ENCODE data around the gene ZWILCH.

ZWILCH gene

DNA sequence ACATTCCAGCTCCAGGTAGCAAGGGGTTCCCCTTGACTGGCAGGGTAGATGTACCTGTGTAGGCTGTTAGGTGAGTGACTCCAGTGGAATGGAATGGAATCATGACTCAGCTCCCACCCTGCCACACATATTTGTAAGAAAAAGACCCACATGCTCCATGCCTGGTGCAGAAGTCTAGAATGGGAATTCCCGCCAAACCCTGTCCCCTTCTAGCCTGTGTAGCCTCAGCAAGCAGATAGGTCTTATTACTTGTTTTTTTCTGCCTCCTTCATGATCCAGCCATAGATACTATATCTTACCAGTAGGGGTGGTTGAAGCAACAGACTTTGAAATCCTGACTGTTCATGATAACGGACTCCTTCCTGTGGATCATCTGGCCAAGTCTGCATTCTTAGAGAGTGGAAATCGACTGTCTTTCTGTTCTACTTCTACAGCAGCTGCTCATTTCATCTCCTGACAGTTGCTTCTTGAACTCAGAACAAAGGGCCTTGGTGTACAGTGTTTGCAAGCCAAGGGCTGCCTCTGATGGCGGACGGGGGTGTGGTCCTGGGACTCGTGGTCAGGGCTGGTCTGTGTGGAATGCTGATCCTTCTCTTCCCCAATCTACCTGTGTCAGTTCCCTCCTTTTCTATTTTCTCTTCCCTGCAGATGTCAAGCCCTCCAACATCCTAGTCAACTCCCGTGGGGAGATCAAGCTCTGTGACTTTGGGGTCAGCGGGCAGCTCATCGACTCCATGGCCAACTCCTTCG lies 23.8 kb upstream of the ZWILCH start:
- TF ChIP-seq, protein P1, sequence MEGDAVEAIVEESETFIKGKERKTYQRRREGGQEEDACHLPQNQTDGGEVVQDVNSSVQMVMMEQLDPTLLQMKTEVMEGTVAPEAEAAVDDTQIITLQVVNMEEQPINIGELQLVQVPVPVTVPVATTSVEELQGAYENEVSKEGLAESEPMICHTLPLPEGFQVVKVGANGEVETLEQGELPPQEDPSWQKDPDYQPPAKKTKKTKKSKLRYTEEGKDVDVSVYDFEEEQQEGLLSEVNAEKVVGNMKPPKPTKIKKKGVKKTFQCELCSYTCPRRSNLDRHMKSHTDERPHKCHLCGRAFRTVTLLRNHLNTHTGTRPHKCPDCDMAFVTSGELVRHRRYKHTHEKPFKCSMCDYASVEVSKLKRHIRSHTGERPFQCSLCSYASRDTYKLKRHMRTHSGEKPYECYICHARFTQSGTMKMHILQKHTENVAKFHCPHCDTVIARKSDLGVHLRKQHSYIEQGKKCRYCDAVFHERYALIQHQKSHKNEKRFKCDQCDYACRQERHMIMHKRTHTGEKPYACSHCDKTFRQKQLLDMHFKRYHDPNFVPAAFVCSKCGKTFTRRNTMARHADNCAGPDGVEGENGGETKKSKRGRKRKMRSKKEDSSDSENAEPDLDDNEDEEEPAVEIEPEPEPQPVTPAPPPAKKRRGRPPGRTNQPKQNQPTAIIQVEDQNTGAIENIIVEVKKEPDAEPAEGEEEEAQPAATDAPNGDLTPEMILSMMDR (IDR thresholded peaks at IDR 0.05; ENCODE audit: low read depth, low read length, missing control alignments) = no peak
- no peak overlapping the region for H3K4me3 ChIP-seq (ENCODE audit: low read depth, low read length)
- DNase-seq (ENCODE audit: low read depth) = no peak

DNA sequence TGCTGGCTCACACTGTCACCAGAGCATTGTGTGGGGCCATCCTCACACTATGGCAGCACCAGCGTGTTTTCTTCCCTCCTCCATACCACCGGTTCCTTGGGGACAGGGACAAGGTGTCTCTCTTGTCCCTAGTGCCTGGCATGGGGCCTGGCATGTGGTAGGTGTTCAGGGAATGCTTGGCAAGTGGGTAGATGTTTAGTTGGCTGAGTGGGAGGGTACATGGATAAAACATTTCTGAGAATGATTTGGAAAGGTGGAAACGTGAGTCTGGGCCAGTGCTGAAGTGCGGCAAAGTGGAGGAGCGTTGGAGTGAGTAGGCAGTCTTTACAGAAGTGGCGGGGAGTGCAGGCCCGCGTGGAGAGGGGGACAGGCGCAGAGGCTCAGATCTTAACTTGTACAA lies 22.6 kb upstream of the ZWILCH start:
- no peak for DNase-seq (ENCODE audit: low read depth)
- no peak overlapping the region for H3K4me3 ChIP-seq (ENCODE audit: low read depth, low read length)

GRCh38 chr15:66483131-66483566 lies 22.0 kb upstream of the ZWILCH start:
- H3K4me3 ChIP-seq (ENCODE audit: low read depth, low read length) = no peak overlapping the region
- TF ChIP-seq, protein P1 (IDR thresholded peaks at IDR 0.05; ENCODE audit: low read depth, low read length, missing control alignments) = no peak
- no peak for DNase-seq (ENCODE audit: low read depth)

More for the DNA sequence above, 22.6 kb upstream of the ZWILCH start:
- TF ChIP-seq, protein P1 (IDR thresholded peaks at IDR 0.05; ENCODE audit: low read depth, low read length, missing control alignments) = no peak

DNA sequence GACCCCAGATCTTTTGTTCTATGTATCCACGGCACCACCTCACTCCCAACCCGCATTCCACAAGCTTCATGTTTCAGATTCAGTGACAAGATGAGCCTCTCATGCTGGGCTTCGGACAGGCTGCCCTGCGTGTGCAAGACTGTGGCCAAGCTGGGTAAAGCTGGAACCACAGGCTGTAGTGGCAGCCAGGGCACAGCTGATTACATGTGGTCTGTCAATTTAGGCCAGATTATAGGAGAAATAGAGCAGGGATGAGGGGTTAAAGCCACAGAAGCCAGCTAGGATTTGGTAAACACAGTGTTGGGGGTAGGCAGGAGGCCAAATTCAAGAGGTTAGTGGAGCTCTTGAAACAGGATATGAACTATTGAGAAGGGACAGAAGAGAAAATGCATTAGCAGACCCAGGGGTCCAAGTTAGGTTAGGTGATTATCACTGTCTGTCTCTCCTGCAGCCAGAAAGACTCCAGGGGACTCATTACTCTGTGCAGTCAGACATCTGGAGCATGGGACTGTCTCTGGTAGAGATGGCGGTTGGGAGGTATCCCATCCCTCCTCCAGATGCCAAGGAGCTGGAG lies 20.5 kb upstream of the ZWILCH start:
- H3K4me3 ChIP-seq (ENCODE audit: low read depth, low read length) = no peak overlapping the region
- DNase-seq (ENCODE audit: low read depth) = no peak
- TF ChIP-seq, protein P1 (IDR thresholded peaks at IDR 0.05; ENCODE audit: low read depth, low read length, missing control alignments) = no peak

GRCh38 chr15:66486887-66487286 lies 18.2 kb upstream of the ZWILCH start:
- no peak overlapping the region for H3K4me3 ChIP-seq (ENCODE audit: low read depth, low read length)
- no peak for DNase-seq (ENCODE audit: low read depth)
- TF ChIP-seq, protein P1 (IDR thresholded peaks at IDR 0.05; ENCODE audit: low read depth, low read length, missing control alignments) = no peak

DNA sequence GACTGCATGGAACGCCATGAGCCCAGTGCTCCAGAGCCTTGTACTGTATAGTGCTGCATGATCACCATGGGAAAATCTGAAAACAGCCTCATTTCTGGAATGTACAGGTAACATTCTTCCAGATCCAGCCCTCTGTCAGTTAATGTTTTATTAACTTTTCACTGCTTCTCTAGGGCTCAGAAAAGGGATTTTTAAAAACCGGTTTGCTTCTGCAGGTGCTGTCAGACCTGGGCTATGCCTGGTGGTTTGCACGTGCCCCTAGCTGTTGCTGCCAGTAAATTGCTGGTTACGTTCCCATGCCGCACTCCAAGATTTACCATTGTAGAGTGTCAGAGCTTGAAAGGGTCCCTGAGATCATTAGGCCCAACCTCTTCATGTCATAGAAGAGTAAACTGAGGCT lies 16.6 kb upstream of the ZWILCH start:
- TF ChIP-seq, protein P1 (IDR thresholded peaks at IDR 0.05; ENCODE audit: low read depth, low read length, missing control alignments) = no peak
- no peak overlapping the region for H3K4me3 ChIP-seq (ENCODE audit: low read depth, low read length)
- no peak for DNase-seq (ENCODE audit: low read depth)

All from GM12864 (cell line).